Heart right ventricle (tissue), 16 donors: ENCODE measurements around the gene KCNN1. TPM values are rescaled to one million over a fixed set of nuclear protein-coding genes. Genes with fewer than 3 reads are reported as not detected.

Source experiments
- ATAC-seq, 8 donors: fragments of 200-7000 bp; cut with Tn5 transposase; one replicate each; pipeline ENCODE4 v1.9.1; 2020; ENCODE audit warnings: mild to moderate bottlenecking in 8 of 8, moderate library complexity in 8 of 8, moderate number of reproducible peaks in 1 of 8
- DNase-seq, 2 donors: peaks; one replicate each; pipeline ENCODE4 v3.0.0-alpha.2; 2020
- H3K27ac ChIP-seq, 10 donors: fragments of 200-600 bp; sonication (generic) in 2 of 10; one replicate each; pipeline versions ENCODE4 v1.5.0 to v1.8.0; 2020 to 2022; ENCODE audit warnings: mild to moderate bottlenecking in 3 of 10
- H3K27me3 ChIP-seq, 7 donors: fragments of 200-600 bp; one replicate each; pipeline ENCODE4 v1.8.0; 2021 to 2022; ENCODE audit warnings: mild to moderate bottlenecking in 2 of 7
- H3K36me3 ChIP-seq, 9 donors: fragments of 200-600 bp; sonication (generic) in 1 of 9; one replicate each; pipeline versions ENCODE4 v1.5.0 to v1.8.0; 2020 to 2022; ENCODE audit warnings: mild to moderate bottlenecking in 2 of 9
- H3K4me1 ChIP-seq, 9 donors: fragments of 200-600 bp; sonication (generic) in 1 of 9; one replicate each; pipeline versions ENCODE4 v1.5.0 to v1.8.0; 2020 to 2022; ENCODE audit warnings: mild to moderate bottlenecking in 4 of 9
- H3K4me3 ChIP-seq, 10 donors: fragments of 200-600 bp; sonication (generic) in 2 of 10; one replicate each; pipeline versions ENCODE4 v1.5.0 to v1.8.0; 2020 to 2022; ENCODE audit warnings: mild to moderate bottlenecking in 7 of 10, moderate library complexity in 2 of 10
- H3K9me3 ChIP-seq, 11 donors: fragments of 200-600 bp in 10 of 11; sonication (generic) in 2 of 11; one replicate each; pipeline versions ENCODE4 v1.5.0 to v1.8.0; 2013 to 2022; ENCODE audit warnings: mild to moderate bottlenecking in 2 of 11, control low read depth in 1 of 11, moderate library complexity in 1 of 11
- whole genome bisulfite sequencing, 2 donors: extraction: QIAGEN DNeasy Blood & Tissue Kit; methylation state at CpG; one replicate each; pipeline ENCODE4 v1.1.7; 2013; ENCODE audit warnings: inconsistent platforms in 1 of 2; 5-methylcytosine and 5-hydroxymethylcytosine counted together
- intact Hi-C, 10 donors: fragments of 100-400 bp; cut with DNase I; formaldehyde crosslinking; loops; one replicate each; pipeline versions ENCODE4 v1.11.1 to v1.14.2; 2022
- polyA plus RNA-seq, 2 donors: library from polyadenylated mRNA; stranded (reverse); fragments of 200-250 nt; gene quantifications; one replicate each; pipeline ENCODE4 v1.2.3, GENCODE V29; 2013
- total RNA-seq, 10 donors: library from RNA; stranded (reverse); fragmentation: NEBNext Ultra II Directional in 3 of 10; extraction: Animal tissue kit (Norgen Biotek cat#: 25700) in 3 of 10; gene quantifications; one replicate each; pipeline versions ENCODE4 v1.2.1 to v1.2.4, GENCODE V29; 2021 to 2023
- TF ChIP-seq, protein P1 (sequence below), 9 donors: fragments of 200-600 bp; sonication (generic) in 2 of 9; IDR thresholded peaks; one replicate each; pipeline versions ENCODE4 v1.5.0 to v1.8.0; 2021 to 2022; ENCODE audit warnings: antibody characterized with exemption in 9 of 9, mild to moderate bottlenecking in 5 of 9, moderate library complexity in 1 of 9
- donor health status: Arrhythmogenic right ventricular cardiomyopathy.
- donor health status: ischemic (EF 13 %, LVEDD 7.1; RV severe dilation, severe dysfunction).
- donor health status: healthy with polysubstance abuse.
- donor health status: DM: no; HTN: yes; CAD: no.
- donor health status: DM: no; HTN: no; CAD: no.
- donor health status: ischemic (EF 25% LVEDD 6.9; RV normal size, moderate dysfunction).
- donor health status: ischemic (EF 25% LVEDD 5.7; RV mildly dilated, moderate dysfunction).
- donor health status: healthy.
- donor health status: DM: yes; HTN: yes; CAD: no.
- donor health status: Ischemic cardiomyopathy.
- donor health status: ischemic (EF 35%, LVEDD 5.7; RV mildly dilated, moderate dysfunction).
- donor health status: nonischemic (EF 11% LVEDD 7.7; RV severe dilation, severe dysfunction).
- donor health status: DM: yes; HTN: yes; CAD: no.
- donor health status: PGD.
- donor health status: ischemic (EF 29% LVEDD 5.4; RV normal size, mild dysfunction).
- donor health status: nonischemic (EF 23%, LVEDD 6.1; RV moderate dilation, normal function).

The KCNN1 gene
- total and polyA plus RNA-seq, 12 donors = 0.72 TPM; not detected in 11

DNA sequence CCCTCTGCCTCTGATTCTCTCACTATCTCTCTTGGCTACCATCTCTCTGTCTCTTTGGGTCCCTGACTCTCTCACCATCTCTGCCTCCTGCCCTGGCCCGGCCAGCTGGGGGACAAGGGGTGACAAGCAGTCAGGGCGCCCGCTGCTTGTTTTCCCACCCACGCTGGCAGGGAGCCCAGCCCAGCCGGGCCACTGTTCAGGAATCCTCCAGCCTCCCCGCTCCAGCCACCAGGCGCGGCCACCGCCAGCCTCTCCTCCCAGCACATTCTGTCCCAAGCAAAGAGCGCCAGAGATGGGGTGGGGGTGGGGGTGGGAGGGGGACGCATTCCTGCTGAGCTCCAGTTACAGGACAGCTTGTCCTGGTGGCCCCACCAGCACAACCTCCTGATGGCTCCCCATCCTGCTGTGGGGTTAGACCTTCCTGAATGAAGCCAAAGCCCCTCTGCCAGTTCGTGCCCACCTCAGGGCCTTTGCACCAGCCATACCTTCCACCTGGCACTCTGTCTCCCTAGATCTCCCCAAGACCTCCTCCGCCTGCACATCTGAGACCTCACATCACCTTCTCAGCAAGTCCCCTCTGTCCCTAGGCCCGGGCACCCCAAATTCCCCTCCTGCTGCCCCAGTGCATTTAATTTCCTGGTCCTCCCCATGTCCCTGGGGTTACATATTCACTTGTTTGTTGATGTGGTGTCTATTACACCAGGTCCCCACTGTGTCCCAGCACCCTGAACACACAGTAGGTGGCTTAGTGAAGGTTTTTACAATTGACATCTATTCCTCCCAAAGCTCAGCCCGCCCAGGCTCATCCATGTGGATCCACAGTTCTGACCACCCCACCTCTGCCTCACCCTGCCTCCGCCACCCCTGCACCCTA lies 53.5 kb downstream of the KCNN1 start:
- ATAC-seq = peak; percentile 42 to 79 (median 62)
- TF ChIP-seq, protein P1, sequence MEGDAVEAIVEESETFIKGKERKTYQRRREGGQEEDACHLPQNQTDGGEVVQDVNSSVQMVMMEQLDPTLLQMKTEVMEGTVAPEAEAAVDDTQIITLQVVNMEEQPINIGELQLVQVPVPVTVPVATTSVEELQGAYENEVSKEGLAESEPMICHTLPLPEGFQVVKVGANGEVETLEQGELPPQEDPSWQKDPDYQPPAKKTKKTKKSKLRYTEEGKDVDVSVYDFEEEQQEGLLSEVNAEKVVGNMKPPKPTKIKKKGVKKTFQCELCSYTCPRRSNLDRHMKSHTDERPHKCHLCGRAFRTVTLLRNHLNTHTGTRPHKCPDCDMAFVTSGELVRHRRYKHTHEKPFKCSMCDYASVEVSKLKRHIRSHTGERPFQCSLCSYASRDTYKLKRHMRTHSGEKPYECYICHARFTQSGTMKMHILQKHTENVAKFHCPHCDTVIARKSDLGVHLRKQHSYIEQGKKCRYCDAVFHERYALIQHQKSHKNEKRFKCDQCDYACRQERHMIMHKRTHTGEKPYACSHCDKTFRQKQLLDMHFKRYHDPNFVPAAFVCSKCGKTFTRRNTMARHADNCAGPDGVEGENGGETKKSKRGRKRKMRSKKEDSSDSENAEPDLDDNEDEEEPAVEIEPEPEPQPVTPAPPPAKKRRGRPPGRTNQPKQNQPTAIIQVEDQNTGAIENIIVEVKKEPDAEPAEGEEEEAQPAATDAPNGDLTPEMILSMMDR (IDR thresholded peaks at IDR 0.05) = peak in 4 of 9 donors; percentile 16 to 27 (median 18)
- peak; percentile 87 to 95 for DNase-seq
- intact Hi-C loops = loop anchor here in 2 of 10 donors (1.0 to 2.0 kb wide), 2 partner anchors 28 to 30 kb away; no protein-coding TSS in a partner anchor
- peak overlapping the region; percentile 81 to 96 (median 94) for H3K27ac ChIP-seq
- no peaks in the 10 kb centered on the region for H3K27me3 ChIP-seq
- no peaks in the 10 kb centered on the region for H3K9me3 ChIP-seq
- H3K4me1 ChIP-seq = peaks cover 52 to 83% (median 73%) of the 10 kb centered on the region in 9 donors
- no peak overlapping the region for H3K4me3 ChIP-seq
- 25 to 27% methylated on average over 16 of the region's 16 CpGs for WGBS, 2 donors
- peaks cover 0 to 4% (median 0%) of the 10 kb centered on the region in 9 donors for H3K36me3 ChIP-seq

DNA sequence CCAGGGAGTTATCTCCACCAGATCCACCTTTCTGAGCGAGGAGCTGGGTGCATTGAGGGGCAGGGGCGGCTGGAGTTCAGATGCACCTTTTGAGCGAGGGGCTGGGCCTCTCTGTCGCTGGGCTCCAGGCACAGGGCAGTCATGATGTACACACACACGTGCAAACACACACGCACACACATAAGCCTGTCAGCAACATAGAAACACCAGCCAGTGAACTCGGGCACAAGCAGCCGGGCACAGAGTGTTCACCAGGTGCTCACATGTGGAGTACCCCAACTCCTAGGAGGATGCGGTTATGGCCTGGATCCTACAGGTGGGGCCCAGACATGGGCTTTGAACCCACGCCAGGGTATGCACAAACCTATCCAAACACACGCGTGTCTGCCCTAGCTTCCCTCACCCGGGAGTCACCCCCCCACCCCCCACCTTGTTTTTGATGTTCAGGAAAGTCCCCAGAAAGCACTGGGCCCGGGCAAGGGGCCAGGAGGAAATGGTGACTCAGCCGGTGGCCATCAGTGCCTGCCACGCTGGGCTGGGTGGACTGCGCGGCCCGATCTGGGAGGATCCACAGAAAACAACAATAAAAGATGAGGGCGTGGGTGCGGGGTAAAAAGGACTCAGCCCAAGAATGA lies 54.3 kb downstream of the KCNN1 start:
- TF ChIP-seq, protein P1 (IDR thresholded peaks at IDR 0.05) = no peak
- H3K9me3 ChIP-seq = no peaks in the 10 kb centered on the region
- peak overlapping the region in 1 of 10 donors; percentile 36 for H3K4me3 ChIP-seq
- H3K27ac ChIP-seq = peak overlapping the region; percentile 81 to 96 (median 94)
- intact Hi-C loops = loop anchor here in 2 of 10 donors (1.0 to 2.0 kb wide), 2 partner anchors 28 to 29 kb away; no protein-coding TSS in a partner anchor
- 42 to 60% methylated on average over 21 of the region's 21 CpGs for WGBS, 2 donors
- ATAC-seq (peak; percentile 30 to 72 (median 52)), DNase-seq (peak; percentile 90 to 91)
- H3K36me3 ChIP-seq = no peaks in the 10 kb centered on the region
- H3K27me3 ChIP-seq = no peaks in the 10 kb centered on the region
- peaks cover 52 to 80% (median 71%) of the 10 kb centered on the region in 9 donors for H3K4me1 ChIP-seq

DNA sequence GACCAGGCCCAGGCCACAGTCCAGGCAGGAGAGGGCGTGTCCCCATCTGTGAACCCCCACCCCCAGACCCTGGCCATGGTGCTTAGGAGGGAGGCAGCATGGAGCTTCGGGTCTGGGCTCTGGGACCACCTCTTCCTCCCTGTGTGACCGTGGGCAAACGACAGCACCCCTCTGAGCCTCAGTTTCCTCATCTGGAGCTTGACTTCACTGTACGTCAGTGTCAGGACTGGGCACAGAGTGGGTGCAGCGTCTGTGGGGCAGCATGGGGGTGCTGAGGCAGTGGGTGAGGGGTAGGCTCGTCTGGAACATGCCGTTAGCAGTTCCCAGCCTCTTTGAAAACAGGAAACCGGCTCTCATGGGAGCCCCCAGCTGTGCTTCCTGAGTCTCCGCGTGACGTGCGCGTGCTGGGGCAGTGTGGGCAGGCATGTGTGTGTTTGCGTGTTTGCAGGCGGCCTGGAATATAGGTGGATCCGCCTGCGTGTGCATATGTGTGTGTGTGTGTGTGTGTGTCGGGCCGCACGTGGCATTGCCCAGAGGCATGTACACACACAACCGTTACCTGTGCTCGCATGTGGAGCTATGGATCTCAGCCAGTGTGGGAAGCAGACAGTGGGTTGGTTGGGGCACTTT lies 56.8 kb downstream of the KCNN1 start:
- Histone ChIP-seq H3K4me3 (peak overlapping the region in 2 of 10 donors; percentile 12 to 15), H3K36me3 (no peaks in the 10 kb centered on the region), H3K4me1 (peaks cover 39 to 57% (median 50%) of the 10 kb centered on the region in 9 donors), H3K9me3 (no peaks in the 10 kb centered on the region), H3K27me3 (no peaks in the 10 kb centered on the region), H3K27ac (peak overlapping the region; percentile 85 to 96 (median 94))
- 32 to 45% methylated on average over 23 of the region's 23 CpGs for WGBS, 2 donors
- peak; percentile 69 to 88 (median 82) for ATAC-seq
- TF ChIP-seq, protein P1 (IDR thresholded peaks at IDR 0.05) = no peak
- intact Hi-C loops = loop anchor here in 2 of 10 donors (2.0 kb wide), 2 partner anchors 21 to 25 kb away; no protein-coding TSS in a partner anchor
- peak; percentile 87 to 95 for DNase-seq

DNA sequence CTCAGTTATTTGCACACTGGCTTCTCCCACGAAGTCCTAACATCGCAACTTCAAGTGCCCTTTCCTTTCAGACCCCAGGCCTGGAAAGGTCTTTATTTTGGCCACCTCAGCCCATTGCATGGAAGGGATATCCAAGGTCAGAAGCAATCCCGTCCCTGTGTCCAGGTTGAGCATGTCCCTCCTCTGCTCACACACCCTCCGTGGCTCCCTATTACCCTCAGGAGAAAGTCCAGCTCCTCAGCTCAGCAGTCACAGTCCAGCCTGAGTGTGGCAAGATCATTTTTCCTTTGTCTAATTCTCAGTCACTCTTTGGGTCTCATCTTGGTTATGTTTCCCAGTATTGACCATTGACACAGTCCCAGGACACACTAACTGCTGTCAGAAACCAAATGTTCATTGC lies 60.2 kb downstream of the KCNN1 start:
- TF ChIP-seq, protein P1 (IDR thresholded peaks at IDR 0.05) = no peak
- Histone ChIP-seq H3K9me3 (no peaks in the 10 kb centered on the region), H3K27ac (no peak overlapping the region), H3K4me3 (no peak overlapping the region), H3K4me1 (peaks cover 20 to 46% (median 31%) of the 10 kb centered on the region in 9 donors), H3K36me3 (no peaks in the 10 kb centered on the region), H3K27me3 (no peaks in the 10 kb centered on the region)
- 90% methylated on average over 4 of the region's 4 CpGs for WGBS, 2 donors
- intact Hi-C loops = no loop called here
- DNase-seq (no peak), ATAC-seq (no peak)
